HL-60 (cell line): ENCODE data around the gene MOB3B.

Experiments used
- POLR2AphosphoS5 ChIP-seq: IDR thresholded peaks from 2 replicates; pipeline ENCODE4 v1.6.1; 2012; ENCODE audit warnings: low read depth
- TF ChIP-seq, protein P1 (sequence below): IDR thresholded peaks from one replicate; pipeline ENCODE4 v1.5.1; 2011; ENCODE audit warnings: low read length, control low read depth, inconsistent platforms; ENCODE audit not compliant: insufficient read depth
- TF ChIP-seq, protein P2 (sequence below): IDR thresholded peaks from 2 replicates; pipeline ENCODE4 v1.6.1; 2012; ENCODE audit warnings: low read depth; ENCODE audit not compliant: insufficient replicate concordance

GRCh38 chr9:27404661-27405060 lies 125.0 kb downstream of the MOB3B start:
- TF ChIP-seq, protein P1, sequence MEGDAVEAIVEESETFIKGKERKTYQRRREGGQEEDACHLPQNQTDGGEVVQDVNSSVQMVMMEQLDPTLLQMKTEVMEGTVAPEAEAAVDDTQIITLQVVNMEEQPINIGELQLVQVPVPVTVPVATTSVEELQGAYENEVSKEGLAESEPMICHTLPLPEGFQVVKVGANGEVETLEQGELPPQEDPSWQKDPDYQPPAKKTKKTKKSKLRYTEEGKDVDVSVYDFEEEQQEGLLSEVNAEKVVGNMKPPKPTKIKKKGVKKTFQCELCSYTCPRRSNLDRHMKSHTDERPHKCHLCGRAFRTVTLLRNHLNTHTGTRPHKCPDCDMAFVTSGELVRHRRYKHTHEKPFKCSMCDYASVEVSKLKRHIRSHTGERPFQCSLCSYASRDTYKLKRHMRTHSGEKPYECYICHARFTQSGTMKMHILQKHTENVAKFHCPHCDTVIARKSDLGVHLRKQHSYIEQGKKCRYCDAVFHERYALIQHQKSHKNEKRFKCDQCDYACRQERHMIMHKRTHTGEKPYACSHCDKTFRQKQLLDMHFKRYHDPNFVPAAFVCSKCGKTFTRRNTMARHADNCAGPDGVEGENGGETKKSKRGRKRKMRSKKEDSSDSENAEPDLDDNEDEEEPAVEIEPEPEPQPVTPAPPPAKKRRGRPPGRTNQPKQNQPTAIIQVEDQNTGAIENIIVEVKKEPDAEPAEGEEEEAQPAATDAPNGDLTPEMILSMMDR: no peak
- no peak for TF ChIP-seq POLR2AphosphoS5
- TF ChIP-seq, protein P2, sequence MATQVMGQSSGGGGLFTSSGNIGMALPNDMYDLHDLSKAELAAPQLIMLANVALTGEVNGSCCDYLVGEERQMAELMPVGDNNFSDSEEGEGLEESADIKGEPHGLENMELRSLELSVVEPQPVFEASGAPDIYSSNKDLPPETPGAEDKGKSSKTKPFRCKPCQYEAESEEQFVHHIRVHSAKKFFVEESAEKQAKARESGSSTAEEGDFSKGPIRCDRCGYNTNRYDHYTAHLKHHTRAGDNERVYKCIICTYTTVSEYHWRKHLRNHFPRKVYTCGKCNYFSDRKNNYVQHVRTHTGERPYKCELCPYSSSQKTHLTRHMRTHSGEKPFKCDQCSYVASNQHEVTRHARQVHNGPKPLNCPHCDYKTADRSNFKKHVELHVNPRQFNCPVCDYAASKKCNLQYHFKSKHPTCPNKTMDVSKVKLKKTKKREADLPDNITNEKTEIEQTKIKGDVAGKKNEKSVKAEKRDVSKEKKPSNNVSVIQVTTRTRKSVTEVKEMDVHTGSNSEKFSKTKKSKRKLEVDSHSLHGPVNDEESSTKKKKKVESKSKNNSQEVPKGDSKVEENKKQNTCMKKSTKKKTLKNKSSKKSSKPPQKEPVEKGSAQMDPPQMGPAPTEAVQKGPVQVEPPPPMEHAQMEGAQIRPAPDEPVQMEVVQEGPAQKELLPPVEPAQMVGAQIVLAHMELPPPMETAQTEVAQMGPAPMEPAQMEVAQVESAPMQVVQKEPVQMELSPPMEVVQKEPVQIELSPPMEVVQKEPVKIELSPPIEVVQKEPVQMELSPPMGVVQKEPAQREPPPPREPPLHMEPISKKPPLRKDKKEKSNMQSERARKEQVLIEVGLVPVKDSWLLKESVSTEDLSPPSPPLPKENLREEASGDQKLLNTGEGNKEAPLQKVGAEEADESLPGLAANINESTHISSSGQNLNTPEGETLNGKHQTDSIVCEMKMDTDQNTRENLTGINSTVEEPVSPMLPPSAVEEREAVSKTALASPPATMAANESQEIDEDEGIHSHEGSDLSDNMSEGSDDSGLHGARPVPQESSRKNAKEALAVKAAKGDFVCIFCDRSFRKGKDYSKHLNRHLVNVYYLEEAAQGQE: no peak
